Stomach (tissue), 9 donors: Measurements from ENCODE around the gene TMEM129. TPM values are rescaled to one million over a fixed set of nuclear protein-coding genes. Genes with fewer than 3 reads are reported as not detected.

Experiments used
- DNase-seq, 2 donors: peaks; one replicate each; pipeline versions ENCODE4 v3.0.0 to v3.0.0-alpha.2; 2013 to 2019
- H3K27ac ChIP-seq, 5 donors: fragments of 200-600 bp in 4 of 5; sonication (generic) in 4 of 5; one replicate each; pipeline ENCODE4 v1.5.1; 2013 to 2019; ENCODE audit warnings: mild to moderate bottlenecking in 1 of 5, moderate library complexity in 1 of 5
- H3K27me3 ChIP-seq, 3 donors: fragments of 200-600 bp; sonication (generic); one replicate each; pipeline ENCODE4 v1.5.1; 2017 to 2019; ENCODE audit warnings: mixed run types in 1 of 3
- H3K36me3 ChIP-seq, 4 donors: fragments of 200-600 bp; sonication (generic); 1 replicate in 3 of 4; 2 replicates in 1 of 4; pipeline ENCODE4 v1.5.1; 2016 to 2019
- H3K4me1 ChIP-seq, 4 donors: fragments of 200-600 bp; sonication (generic); one replicate each; pipeline ENCODE4 v1.5.1; 2016 to 2019
- H3K4me3 ChIP-seq, 4 donors: fragments of 200-600 bp; sonication (generic) in 3 of 4; one replicate each; pipeline ENCODE4 v1.5.1; 2016 to 2019; ENCODE audit warnings: mild to moderate bottlenecking in 1 of 4
- H3K9me3 ChIP-seq, 4 donors: fragments of 200-600 bp; sonication (generic); one replicate each; pipeline ENCODE4 v1.5.1; 2016 to 2019
- EP300 ChIP-seq: sonication (generic); formaldehyde crosslinking; IDR thresholded peaks from one replicate; pipeline ENCODE4 v1.6.1; 2017; ENCODE audit warnings: antibody characterized with exemption
- POLR2A ChIP-seq, 4 donors: fragments of 450-650 bp; IDR thresholded peaks; one replicate each; pipeline ENCODE4 v1.6.1; 2016; ENCODE audit warnings: antibody characterized with exemption in 4 of 4, control low read depth in 2 of 4, mild to moderate bottlenecking in 1 of 4, moderate library complexity in 1 of 4
- POLR2AphosphoS5 ChIP-seq, 3 donors: sonication (generic); formaldehyde crosslinking; IDR thresholded peaks; one replicate each; pipeline ENCODE4 v1.6.1; 2016; ENCODE audit warnings: antibody characterized with exemption in 3 of 3
- WGBS, 5 donors: extraction: QIAGEN DNeasy Blood & Tissue Kit in 3 of 5; methylation state at CpG; one replicate each; pipeline versions ENCODE4 v1.1.5 to v1.1.7; 2013 to 2018; 5-methylcytosine and 5-hydroxymethylcytosine counted together
- intact Hi-C: fragments of 100-400 bp; cut with DNase I; formaldehyde crosslinking; loops from one replicate; pipeline ENCODE4 v1.15.1; 2023; ENCODE audit warnings: low total_unique reads
- polyA plus RNA-seq, 3 donors: library from polyadenylated mRNA; stranded (reverse); fragments of 200-250 nt; gene quantifications; one replicate each; pipeline ENCODE4 v1.2.3, GENCODE V29; 2013
- total RNA-seq, 5 donors: library from RNA; depleted of rRNA; stranded (reverse); fragments of >200 nt; gene quantifications; one replicate each; pipeline versions ENCODE4 v1.1.0 to v1.2.3, GENCODE V29; 2014 to 2016
- TF ChIP-seq, protein P1 (sequence below), 7 experiments: fragments of 450-650 bp in 4 of 7; fragments of 200-600 bp in 3 of 7; sonication (generic) in 3 of 7; IDR thresholded peaks; one replicate each; pipeline ENCODE4 v1.5.1; 2016 to 2019; ENCODE audit warnings: antibody characterized with exemption in 7 of 7, control low read depth in 2 of 7, mild to moderate bottlenecking in 1 of 7
- donor health status: healthy with polysubstance abuse.
- donor health status: Bipolar disorder and iron deficiency.
- donor health status: healthy.

Gene TMEM129
- total and polyA plus RNA-seq, 8 donors = 9.9 to 171 (median 24.8) TPM

DNA sequence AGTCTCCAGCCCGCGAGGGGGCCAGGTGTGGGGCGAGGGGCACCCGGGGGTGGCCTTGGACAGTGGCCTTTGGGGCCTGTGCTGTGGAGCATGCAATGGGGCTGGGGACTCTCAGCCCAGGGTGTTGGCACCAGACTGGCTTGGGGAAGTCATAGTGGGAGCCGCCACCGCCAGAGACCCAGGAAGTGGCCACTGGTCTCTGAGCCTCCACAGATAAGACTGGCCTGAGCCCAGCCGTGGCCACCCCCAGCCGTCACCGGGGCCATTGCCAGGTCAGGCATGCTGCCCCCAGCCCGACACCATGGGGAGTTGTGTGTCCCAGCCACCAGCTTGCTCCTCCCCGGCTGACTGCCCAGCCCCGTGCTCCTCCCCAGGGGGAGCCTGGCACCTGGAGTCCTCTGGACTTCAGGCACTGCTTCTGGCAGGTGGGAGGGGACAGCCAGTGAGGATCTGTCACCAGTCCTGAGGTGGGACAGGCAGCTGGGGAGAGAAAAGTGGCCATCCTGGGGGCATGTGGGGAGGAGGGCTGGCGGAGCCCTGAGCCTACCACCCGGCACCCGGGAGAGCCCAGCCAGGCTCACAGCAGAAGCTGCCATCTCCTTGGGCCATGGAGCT, 32.7 kb upstream of the TMEM129 start:
- peak overlapping the region in 1 of 5 donors; percentile 42 for H3K27ac ChIP-seq
- H3K4me3 ChIP-seq = no peak overlapping the region
- WGBS, 5 donors = 56 to 85% (median 67%) methylated on average over 4 to 15 of the region's 15 CpGs
- H3K9me3 ChIP-seq = no peaks in the 10 kb centered on the region
- intact Hi-C loops = no loop called here
- no peaks in the 10 kb centered on the region for H3K36me3 ChIP-seq
- TF ChIP-seq, protein P1, sequence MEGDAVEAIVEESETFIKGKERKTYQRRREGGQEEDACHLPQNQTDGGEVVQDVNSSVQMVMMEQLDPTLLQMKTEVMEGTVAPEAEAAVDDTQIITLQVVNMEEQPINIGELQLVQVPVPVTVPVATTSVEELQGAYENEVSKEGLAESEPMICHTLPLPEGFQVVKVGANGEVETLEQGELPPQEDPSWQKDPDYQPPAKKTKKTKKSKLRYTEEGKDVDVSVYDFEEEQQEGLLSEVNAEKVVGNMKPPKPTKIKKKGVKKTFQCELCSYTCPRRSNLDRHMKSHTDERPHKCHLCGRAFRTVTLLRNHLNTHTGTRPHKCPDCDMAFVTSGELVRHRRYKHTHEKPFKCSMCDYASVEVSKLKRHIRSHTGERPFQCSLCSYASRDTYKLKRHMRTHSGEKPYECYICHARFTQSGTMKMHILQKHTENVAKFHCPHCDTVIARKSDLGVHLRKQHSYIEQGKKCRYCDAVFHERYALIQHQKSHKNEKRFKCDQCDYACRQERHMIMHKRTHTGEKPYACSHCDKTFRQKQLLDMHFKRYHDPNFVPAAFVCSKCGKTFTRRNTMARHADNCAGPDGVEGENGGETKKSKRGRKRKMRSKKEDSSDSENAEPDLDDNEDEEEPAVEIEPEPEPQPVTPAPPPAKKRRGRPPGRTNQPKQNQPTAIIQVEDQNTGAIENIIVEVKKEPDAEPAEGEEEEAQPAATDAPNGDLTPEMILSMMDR (IDR thresholded peaks at IDR 0.05) = no peak
- peak in 1 of 2 donors; percentile 36 for DNase-seq
- H3K27me3 ChIP-seq = peaks cover 0 to 18% (median 0%) of the 10 kb centered on the region in 3 donors
- H3K4me1 ChIP-seq = peaks cover 13 to 28% (median 25%) of the 10 kb centered on the region in 4 donors

DNA sequence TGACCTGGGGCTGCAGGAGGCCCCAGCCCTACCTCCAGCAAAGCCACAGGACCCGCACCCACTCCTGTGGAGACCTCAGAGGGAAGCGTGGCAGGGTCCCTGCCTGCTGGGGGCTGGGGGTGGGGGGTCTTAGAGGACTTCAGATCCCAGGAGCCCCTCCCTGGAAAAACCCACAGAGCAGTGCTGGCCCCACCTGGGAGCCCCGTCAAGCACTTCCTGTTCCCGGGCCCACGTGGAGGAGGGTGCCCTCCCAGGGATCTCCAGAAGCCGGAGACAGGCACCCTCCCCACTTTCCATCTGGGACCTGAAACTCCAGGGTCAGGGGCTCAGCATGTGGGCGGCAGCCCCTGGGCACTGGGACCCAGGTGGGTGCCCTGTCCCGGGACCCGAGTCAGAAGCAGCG, 32.2 kb upstream of the TMEM129 start:
- H3K9me3 ChIP-seq = no peaks in the 10 kb centered on the region
- intact Hi-C loops = no loop called here
- no peak for DNase-seq
- H3K36me3 ChIP-seq = no peaks in the 10 kb centered on the region
- H3K27ac ChIP-seq = peak overlapping the region in 1 of 5 donors; percentile 42
- H3K4me3 ChIP-seq = no peak overlapping the region
- WGBS, 5 donors = 30 to 66% (median 59%) methylated on average over 4 to 10 of the region's 10 CpGs; no CpG with 5 or more reads in 1 of the 5 donors
- H3K27me3 ChIP-seq = peaks cover 0 to 23% (median 3%) of the 10 kb centered on the region in 3 donors
- H3K4me1 ChIP-seq = peaks cover 18 to 33% (median 31%) of the 10 kb centered on the region in 4 donors
- TF ChIP-seq, protein P1 (IDR thresholded peaks at IDR 0.05) = no peak
- no peak for TF ChIP-seq EP300
- TF ChIP-seq POLR2A (IDR thresholded peaks at IDR 0.05) = no peak
- no peak for TF ChIP-seq POLR2AphosphoS5 (IDR thresholded peaks at IDR 0.05)

DNA sequence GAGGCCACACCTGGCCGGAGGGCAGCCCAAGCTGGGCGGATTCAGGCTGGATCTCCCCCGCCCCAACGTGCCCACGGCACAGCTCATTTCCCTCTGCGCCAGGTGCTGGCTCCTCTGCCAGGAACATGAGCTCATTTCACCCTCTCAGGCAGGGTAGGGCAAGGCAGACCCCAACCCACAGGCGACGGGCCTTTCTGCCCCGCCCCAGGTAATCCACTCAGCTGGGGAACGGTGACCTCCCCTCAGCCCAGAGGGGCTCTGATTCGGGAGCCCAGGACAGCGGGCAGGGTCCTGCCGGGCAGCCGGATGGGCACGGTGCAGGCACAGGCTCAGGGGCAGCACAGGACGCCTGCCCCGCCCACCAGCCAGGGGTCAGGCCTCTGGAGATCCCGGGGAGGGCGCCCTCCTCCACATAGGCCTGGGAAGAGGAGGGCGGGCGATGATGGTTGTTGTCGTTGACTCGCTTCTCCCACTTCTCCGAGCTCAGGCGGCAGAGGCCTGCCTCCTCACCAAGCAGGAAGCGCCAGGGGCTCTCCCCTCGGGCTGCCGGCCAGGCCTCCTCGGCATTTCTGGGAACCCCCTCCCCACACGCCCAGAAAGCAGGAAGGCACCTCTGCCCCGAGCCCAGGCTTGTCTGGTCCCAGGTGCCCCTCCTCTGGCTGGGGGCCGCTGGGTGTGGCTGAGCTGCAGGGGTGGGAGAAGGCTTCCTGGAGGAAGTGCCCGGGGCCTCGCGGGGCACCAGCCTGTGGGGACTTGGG, 31.3 kb upstream of the TMEM129 start:
- intact Hi-C loops = no loop called here
- DNase-seq = peak; percentile 44 to 80
- Histone ChIP-seq H3K9me3 (no peaks in the 10 kb centered on the region), H3K4me1 (peaks cover 18 to 38% (median 33%) of the 10 kb centered on the region in 4 donors), H3K4me3 (no peak overlapping the region), H3K27me3 (peaks cover 0 to 29% (median 4%) of the 10 kb centered on the region in 3 donors), H3K27ac (peak overlapping the region in 2 of 5 donors; percentile 22 to 42), H3K36me3 (no peaks in the 10 kb centered on the region)
- WGBS, 5 donors = 26 to 31% (median 28%) methylated on average over 15 to 35 of the region's 35 CpGs
- TF ChIP-seq POLR2AphosphoS5 (IDR thresholded peaks at IDR 0.05) = no peak
- TF ChIP-seq POLR2A (IDR thresholded peaks at IDR 0.05) = no peak
- TF ChIP-seq, protein P1 (IDR thresholded peaks at IDR 0.05) = no peak
- TF ChIP-seq EP300 = no peak

DNA sequence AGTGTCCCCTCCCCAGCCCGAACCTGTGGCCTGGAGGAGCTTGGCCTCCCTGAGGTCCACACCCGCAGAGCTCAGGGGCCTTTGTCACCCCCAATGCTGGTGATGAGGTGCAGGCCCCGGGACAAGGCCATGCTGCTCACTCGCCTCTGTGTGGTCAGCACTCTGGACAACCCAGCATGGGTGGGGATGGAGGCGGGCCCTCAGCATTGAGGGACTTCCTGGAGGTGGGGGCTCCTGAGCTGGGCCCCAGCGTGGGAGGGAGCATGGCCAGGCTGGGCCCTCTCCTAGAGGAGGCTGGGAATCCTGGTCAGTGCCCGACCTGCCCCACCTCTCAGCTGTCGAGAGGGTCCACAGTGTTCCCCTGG, 30.8 kb upstream of the TMEM129 start:
- no peaks in the 10 kb centered on the region for H3K9me3 ChIP-seq
- H3K27me3 ChIP-seq = peaks cover 0 to 29% (median 4%) of the 10 kb centered on the region in 3 donors
- TF ChIP-seq, protein P1 (IDR thresholded peaks at IDR 0.05) = no peak
- WGBS, 5 donors = 28 to 80% (median 51%) methylated on average over 1 to 8 of the region's 8 CpGs
- H3K4me3 ChIP-seq = no peak overlapping the region
- no peaks in the 10 kb centered on the region for H3K36me3 ChIP-seq
- H3K27ac ChIP-seq = peak overlapping the region in 1 of 5 donors; percentile 42
- peaks cover 24 to 44% (median 38%) of the 10 kb centered on the region in 4 donors for H3K4me1 ChIP-seq
- intact Hi-C loops = no loop called here
- peak in 1 of 2 donors; percentile 62 for DNase-seq
